HG03280 (cell line): ENCODE results near the gene MTFP1.
"Not testable (repeated sequence)": the region's sequence is repeated elsewhere in the genome, so short reads cannot be mapped to it uniquely, and the experiment has no call there.

ENCODE experiments used
- ATAC-seq: cut with Tn5 transposase; IDR thresholded peaks from one replicate; pipeline ENCODE4 v1.9.1; 2021; ENCODE audit warnings: mild to moderate bottlenecking, moderate library complexity; ENCODE audit not compliant: unreplicated experiment

Gene MTFP1

DNA sequence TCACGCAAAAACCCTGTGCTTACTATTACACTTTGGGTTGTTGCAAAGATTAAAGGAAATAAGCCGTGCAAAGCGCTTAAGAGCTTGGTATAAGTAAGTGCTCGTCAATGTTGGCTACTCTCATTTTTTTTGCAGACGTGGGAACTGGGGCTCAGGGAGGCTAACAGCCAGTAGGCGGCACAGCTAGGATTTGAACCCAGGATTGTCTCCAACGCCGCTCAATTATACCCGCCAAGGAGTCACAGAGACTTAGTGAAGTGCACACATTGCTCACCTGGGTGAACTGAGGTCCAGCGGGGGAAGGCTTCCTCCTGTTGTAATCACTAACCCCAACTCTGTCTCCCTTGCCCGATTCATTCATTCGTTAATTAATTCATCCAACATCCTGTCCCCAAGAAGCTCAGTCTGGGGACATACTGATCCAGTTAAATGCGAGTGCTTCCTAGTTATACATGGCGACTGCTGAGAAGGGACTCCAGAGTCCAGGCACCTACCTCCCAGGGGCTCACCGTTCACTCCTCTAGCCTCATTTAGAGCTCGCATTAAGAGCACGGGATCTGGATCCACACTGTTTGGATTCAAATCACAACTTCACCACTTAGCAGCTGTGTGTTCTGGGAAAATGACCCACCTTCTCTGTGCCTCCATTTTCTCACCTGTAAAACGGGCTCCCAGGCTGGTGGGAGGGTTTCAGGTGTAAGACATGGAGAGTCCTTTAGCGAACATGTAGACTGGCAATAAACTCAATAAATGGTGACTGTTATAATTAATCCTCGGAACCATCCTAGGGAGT is 838 bp upstream of the MTFP1 start:
- ATAC-seq, result no peak

- ATAC-seq, result no peak
Measured at GRCh38 chr22:30425327-30425615, 297 bp upstream of the MTFP1 start.

DNA sequence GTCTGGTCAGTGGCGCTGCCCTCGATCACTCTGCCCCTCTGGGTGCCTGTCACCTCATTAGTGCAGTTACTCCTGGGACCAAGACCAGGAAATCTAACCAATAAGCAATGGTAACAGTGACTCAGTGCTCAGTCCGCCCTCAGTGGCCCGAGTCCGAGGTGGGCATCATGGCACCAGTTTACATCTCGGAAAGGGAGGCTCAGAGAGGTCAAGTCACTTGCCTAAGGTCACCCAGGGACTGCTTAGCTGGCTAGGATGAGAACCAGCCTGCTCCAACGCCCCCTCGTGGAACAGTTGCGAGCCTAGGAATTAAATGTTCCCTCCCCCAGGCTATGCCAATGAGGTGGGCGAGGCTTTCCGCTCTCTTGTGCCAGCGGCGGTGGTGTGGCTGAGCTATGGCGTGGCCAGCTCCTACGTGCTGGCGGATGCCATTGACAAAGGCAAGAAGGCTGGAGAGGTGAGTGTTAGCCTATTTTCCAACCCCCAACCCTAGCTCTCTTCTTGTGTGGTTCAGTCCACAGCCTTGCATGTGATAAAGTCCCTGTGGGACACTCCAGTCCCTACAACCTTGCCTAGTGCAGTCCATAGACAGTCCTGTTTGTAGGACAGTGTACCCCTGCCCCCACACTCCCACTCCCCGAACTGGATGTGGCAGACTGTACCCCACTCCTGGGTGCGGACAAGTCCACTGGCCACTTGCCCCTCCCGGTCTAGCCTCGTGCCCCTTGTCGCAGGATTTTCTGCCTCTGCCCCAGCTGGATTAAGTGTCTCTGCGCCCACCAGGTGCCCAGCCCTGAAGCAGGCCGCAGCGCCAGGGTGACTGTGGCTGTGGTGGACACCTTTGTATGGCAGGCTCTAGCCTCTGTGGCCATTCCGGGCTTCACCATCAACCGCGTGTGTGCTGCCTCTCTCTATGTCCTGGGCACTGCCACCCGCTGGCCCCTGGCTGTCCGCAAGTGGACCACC is 1.1 kb downstream of the MTFP1 start:
- ATAC-seq, result no peak

DNA sequence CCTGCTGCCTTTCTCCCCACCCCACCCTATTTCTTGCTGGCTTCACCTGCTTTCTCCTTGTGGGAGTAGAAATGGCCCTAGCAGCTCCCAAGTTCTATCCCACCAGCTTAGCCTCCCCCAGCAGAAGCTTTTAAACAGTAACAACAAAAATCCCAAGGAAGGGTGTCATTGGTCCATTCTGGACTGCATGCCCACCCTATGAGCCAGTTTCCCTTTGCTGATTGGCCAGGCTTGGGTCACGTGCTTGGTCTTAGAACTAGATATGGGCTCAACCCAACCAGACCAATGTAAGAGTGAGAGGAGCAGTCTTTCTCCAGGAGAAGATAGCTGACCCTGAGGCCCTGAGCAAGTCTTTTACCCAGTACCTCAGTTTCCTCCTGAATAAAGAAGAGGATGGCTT is 2.3 kb downstream of the MTFP1 start:
- no peak for ATAC-seq

GRCh38 chr22:30429887-30430286 is 4.3 kb downstream of the MTFP1 start:
- ATAC-seq, result no peak

GRCh38 chr22:30430933-30431332 is 5.4 kb downstream of the MTFP1 start:
- no peak for ATAC-seq

- no peak for ATAC-seq
Measured at GRCh38 chr22:30432096-30432495, 6.5 kb downstream of the MTFP1 start.

DNA sequence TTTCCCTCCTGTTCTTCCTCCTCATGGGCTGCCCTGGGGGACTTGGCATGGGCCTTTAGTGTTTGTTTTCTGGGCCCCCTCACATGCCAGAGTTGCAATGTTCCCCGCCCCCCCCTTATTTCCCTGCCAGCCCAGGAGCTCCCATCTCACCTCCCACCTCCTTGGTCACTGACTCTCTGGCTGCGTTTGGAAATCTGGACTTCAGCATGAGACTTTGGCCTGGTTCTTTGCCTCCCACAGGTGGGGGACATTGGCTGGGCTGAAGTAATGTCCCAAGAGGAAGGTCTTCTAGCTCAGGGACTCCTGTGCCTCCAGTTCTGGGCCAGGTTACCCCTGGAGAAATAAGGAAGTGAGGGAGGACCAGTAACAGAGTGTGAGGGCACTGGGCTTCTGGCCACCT is 7.0 kb downstream of the MTFP1 start:
- no peak for ATAC-seq

GRCh38 chr22:30433227-30433626 is 7.7 kb downstream of the MTFP1 start:
- ATAC-seq, result no peak

GRCh38 chr22:30433773-30434172 is 8.2 kb downstream of the MTFP1 start:
- ATAC-seq, result no peak

GRCh38 chr22:30434843-30435242 is 9.3 kb downstream of the MTFP1 start:
- ATAC-seq, result no peak

- no peak for ATAC-seq
Measured at GRCh38 chr22:30435674-30436126, 10.1 kb downstream of the MTFP1 start.

- ATAC-seq, result no peak
Measured at GRCh38 chr22:30436196-30436595, 10.6 kb downstream of the MTFP1 start.

- ATAC-seq, result no peak
Measured at GRCh38 chr22:30438559-30438958, 13.0 kb downstream of the MTFP1 start.

DNA sequence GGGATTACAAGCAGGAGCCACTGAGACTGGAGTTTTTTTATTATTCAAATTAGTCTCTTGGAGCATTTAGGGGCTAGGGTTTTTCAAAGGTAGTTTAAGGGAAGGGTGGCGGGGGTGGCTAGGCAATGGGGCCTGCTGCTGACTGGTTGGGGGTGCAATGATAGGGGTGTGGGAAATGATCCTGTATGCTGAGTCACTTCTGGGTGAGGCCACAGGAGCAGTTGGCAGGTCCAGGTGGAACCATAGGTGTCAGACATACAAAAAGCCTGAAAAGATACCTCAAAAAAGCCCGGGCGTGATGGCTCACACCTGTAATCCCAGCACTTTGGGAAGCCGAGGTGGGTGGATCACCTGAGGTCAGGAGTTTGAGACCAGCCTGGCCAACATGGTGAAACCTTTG is 13.7 kb downstream of the MTFP1 start:
- no peak for ATAC-seq

DNA sequence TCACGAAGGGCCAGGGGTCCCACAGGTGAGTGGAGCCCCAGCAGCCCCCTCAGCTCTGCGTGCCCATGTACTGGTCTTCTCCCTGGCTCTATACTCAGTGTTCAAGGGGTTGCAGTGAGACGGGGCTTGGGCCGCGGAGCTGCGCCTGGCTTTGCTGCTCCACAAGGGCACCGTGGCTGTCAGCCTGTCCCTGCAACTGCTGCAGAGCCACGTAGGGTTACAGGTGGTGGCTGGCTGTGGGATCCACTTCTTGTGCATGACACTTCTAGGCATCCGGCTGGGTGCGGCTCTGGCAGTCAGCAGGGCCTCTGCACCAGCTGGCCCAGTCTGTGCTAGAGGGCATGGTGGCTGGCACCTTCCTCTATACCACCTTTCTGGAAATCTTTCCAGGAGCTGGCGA is 14.3 kb downstream of the MTFP1 start:
- ATAC-seq, result no peak

- ATAC-seq, result no peak
Measured at GRCh38 chr22:30441088-30441487, 15.5 kb downstream of the MTFP1 start.

- no peak for ATAC-seq
Measured at GRCh38 chr22:30444632-30445437, 19.3 kb downstream of the MTFP1 start.

DNA sequence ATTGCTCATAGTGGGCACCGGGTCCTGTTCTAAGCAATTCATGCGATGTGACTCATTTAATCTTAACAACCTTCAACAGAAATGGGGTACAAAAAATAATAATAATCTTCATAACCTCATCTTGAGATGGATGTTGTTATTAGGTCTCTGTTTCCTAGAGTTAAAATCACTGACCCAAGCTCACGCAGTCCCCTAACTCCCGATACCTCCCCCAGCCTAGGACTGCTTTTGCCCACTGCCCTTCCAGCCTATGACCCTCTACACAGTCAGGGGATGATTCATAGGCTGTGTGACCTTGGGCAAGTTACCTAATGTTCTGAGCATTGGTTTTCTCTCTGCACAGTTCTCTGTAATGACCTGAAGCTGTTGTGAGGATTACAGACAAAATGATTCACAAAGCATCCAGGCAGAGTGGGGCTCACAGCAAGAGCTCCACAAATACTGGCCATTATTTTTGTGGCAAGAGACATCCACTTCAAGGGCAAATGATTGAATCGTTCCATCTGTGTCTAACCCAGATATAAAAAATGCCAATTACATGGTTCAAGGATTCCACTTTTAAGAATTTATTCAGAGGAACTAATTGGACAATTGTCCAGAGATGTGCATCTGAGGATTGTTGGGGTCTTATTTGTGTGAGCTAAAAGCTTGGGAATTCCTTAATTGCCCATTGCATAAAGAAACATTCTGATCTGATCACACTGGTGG is 20.0 kb downstream of the MTFP1 start:
- no peak for ATAC-seq

- ATAC-seq, result no peak
Measured at GRCh38 chr22:30447656-30448055, 22.1 kb downstream of the MTFP1 start.

- ATAC-seq, result not testable (repeated sequence)
Measured at GRCh38 chr22:30451488-30451887, 25.9 kb downstream of the MTFP1 start.
